HG03558 (cell line): ENCODE results near the gene TLX1.

ENCODE experiments used
- ATAC-seq: cut with Tn5 transposase; IDR thresholded peaks from one replicate; pipeline ENCODE4 v1.9.1; 2021; ENCODE audit warnings: moderate number of reproducible peaks; ENCODE audit not compliant: unreplicated experiment; ENCODE audit errors: extremely low read depth

TLX1 gene

DNA sequence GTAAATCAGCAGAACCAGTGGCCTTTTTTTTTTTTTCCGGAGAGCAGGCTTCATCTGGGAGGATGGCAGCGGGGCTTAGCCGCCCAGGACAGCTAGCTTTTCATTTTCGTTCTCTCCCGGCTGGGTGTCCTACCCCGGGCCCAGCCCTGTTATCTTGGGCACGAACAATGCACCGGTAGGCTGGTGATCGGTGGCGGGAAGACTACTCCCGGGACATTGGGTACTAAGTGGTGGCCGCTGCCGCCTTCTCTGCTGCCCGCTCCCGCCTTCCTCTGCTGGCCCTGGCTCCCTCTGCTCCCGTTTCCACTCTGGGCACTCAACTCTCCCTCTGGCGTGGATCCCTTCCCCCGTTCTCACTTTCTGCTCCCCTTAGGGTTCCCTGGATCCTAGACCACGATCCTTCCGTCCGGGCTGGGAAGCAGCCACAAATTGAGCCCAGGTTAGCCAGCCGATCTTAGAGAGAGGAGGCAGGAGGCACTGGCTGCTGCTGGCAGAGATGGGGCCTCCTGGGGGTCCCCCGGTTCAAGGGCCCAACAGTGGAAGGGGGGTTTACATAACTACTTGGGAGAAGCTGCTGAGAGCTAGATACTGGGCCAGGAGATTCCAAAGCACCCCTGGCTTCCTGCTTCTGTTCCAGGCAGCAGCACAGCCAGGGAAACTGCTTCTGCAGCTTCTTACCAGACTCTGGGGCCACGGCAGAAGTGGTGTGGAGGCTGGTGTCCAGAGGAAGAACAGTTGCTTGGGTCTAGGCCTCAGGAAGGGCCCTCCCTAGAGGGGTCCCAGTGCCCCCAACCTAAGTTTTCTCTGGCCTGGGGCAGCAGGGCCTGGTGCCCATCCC, 1.8 kb downstream of the TLX1 start:
- no peak for ATAC-seq

DNA sequence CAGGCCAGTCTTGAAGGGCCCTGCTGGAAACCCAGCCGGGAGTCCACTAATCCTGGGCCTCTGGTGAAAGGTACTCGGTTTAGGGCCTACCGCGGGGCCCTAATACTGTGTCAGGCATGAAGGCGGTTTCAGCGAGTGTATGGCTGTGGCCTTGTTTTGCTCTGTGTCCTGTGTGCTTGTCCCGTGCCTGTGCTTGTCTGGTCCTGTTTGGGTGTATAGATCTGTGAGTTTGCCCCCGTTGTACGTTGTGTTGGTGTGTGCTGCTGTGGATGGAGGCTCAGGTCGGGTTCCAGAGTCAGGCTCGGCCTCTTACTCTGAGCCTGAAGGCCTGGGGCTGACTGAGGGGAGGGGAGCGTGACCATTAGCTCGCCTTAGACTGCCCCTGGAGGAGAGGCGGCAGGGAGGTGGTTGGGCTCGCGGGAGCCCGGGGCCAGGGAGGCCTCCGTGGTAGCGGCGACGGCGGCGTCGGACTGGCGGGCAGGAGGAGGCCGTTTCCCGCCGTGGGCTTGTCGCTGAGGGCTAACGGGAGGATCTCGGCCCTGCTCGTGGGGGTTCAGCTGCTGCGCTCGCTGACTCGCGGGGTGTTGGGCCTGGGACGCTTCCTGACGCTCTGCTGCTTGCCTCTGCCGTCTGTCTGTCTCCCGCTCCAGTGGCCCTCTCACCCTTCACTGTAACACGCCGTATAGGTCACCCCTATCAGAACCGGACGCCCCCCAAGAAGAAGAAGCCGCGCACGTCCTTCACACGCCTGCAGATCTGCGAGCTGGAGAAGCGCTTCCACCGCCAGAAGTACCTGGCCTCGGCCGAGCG, 2.6 kb downstream of the TLX1 start:
- ATAC-seq: no peak

DNA sequence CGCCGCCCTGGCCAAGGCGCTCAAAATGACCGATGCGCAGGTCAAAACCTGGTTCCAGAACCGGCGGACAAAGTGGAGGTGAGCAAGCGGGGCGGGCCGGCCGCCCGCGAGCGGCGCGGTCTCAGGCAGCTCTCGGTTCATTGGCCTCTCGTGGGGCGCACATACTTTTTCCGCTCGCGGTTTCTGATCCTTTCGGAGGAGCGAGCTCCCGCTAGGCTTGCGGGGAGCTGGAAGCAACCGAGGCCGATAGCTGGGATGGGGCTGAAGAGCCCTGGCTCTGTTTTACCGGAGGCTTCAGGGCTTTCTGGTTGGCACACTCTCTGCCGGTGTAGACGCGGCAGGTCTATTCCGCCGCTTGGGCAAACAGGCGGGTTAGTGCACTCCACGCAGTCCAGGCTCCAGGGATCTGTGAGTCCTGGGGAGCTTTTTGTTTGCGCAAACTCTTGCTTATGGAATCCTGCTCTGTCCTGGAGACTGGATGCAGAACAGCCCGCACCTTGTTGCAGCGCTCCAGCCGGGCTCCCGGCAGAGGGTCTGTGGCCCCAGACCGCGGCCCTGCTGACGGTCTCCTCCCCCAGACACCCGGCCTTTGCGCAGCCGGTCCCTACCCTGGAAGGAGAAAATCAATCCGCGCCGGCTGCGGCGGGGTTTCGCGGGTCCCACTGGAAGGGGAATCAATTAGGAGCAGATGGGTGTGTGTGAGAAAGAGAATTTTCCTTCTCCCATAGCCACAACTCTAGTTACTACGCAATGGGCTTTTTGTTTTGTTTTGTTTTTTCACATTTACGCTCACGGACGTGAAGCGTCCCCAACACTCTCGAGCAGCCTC, 3.4 kb downstream of the TLX1 start:
- no peak for ATAC-seq

DNA sequence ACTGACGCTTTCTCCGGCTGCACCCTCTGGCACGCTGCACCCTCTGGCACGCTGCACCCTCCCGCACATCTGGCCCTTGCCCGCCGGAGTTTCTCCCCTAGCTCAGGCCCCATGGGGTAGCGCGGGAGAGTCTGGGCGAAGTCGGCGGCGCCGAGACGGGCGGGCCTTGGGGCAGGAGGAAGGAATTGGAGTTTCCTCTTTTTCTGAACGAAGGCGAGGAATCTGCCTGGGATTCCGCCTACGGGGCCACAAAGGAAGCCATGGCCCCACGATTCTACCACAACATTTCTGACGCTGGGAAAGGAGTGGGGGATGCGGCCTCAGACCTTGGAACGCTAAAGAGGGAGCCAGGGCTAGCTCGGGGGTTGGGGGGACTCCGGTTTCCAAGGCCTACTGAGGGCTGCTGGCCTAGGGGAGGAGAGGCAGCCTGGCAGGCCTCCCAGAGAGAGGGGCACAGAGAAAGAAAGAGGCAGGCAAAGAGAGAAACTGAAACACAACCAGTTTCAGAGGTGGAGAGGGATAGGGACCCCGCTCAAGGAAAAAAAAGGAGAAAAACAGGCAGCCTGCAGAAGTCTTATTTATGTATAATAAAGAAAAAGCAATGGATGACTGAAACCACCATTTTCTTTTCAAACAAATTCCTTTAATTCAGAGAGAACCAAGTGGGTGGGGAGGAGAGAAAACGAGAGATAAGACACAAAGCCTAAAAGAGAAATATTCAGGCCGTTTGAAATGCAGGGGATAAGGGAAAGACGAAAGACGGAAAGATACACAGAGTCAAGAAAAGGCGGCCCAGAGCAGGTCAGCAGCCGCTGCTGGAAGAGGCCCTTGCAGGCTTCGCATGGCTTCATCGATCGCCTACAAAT, 4.3 kb downstream of the TLX1 start:
- no peak for ATAC-seq

DNA sequence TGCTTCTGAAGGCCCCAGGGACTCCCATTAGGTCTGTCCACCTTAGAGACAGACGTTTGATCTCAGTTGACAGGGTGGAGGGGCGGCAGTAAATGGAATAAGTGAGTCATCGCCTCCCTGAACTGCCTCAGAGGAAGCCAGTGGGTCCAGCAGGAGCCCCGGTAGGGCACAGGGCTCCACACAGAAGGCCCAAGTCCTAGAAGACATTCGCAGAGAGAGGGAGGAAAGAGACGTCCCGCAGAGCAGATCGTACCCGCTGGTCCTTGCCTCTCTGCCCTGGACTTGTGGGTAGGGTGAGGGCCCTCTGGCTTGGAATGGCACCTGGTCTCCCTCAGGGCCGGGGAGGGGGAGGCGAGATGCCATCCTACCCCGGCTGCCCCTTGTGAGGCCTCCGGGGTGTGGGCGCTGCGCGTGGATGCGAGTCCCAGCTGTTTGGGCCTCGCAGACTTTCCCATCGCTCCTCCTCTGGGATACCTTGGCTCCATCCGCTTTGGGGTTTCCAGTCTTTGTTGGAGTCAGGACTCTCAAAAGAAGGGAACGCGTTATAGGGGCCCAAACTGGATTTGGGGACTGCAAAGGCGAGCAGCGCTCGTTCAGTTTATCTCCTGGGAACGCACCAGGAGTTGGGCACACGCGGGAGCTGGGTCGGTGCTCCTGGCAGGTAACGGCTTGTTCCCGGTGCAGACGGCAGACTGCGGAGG, 5.1 kb downstream of the TLX1 start:
- ATAC-seq: no peak

DNA sequence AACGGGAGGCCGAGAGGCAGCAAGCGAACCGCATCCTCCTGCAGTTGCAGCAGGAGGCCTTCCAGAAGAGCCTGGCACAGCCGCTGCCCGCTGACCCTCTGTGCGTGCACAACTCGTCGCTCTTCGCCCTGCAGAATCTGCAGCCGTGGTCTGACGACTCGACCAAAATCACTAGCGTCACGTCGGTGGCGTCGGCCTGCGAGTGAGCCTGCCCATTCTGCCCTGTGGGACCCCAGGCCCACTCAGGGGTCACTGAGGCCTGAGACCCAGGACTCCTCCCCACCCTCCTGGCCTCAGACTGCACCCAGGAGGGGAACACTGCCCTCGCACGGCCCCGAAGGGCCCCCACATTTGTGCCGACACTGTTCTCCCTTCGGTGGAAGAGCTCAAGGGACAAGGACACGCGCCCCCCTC, 5.6 kb downstream of the TLX1 start:
- ATAC-seq: no peak

DNA sequence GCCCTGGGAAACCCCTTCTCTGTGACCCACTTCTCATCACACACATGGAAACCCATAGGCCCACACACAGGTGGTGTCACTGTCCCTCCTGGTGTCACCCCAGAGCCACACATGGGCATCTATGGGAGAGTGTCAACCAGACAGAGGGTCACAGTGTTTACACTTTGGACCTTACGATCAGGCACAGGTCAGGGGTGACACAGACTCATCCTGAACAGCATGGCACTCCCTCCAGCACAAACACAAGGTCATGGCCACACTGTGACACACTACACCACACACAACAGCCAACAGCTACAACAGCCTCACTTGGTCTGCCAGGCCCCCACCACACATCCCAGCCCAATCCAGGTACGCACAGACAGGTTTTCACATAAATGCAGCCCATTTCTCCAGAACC, 6.2 kb downstream of the TLX1 start:
- no peak for ATAC-seq

DNA sequence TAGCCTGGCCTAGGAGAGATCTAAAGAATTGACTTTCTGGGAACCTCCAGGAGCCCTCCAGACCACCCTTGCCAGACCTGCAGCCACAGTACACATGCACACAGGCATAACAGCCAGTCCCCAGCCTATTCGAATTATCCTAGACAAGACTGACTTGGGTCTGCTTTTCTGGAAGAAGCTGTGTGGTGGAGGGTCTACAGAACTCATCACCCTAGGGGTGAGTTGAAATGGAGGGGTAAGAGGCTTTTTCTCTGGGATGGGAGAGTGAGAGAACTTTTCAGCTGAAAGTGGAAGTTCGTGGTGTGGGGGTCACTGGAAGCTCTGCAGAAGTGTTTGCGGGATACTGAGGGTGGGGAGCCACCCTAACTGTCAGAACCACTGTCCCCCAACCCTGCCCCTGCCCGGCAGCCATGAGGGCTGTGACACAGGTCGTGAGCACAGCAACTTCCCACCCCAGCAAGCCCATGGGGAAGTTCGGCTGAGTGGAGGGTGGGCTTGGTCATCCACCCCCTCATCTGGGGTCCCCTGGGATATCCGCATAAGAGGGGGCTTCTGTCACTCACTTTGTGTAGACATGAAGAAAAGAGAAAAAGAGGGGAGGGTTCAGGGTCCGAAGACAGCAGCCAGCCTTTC, 7.8 kb downstream of the TLX1 start:
- ATAC-seq: no peak

DNA sequence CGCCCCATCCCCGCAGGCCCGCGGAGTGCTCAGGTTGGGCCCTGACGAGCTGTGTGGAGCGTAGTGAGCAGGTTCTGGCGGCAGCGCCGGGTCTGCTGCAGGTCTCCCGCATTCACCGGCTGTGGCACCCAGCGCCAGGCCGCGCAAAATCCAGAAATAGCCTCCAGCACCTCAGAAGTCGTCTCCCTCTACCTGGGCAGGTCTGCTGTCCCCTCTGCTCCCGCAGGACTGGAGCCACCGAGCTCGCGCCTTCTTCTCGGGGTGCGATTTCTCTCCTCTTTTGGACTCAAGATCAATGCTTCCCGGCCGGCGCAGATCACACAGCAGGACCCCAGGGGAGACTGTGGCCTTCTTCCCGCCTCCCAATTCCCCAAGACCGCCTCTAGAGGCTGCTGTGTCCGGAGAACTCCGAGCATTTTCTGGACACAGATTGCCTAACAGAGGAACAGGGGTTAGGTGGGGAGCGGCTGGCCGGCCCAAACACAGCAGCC, 8.4 kb downstream of the TLX1 start:
- no peak for ATAC-seq

DNA sequence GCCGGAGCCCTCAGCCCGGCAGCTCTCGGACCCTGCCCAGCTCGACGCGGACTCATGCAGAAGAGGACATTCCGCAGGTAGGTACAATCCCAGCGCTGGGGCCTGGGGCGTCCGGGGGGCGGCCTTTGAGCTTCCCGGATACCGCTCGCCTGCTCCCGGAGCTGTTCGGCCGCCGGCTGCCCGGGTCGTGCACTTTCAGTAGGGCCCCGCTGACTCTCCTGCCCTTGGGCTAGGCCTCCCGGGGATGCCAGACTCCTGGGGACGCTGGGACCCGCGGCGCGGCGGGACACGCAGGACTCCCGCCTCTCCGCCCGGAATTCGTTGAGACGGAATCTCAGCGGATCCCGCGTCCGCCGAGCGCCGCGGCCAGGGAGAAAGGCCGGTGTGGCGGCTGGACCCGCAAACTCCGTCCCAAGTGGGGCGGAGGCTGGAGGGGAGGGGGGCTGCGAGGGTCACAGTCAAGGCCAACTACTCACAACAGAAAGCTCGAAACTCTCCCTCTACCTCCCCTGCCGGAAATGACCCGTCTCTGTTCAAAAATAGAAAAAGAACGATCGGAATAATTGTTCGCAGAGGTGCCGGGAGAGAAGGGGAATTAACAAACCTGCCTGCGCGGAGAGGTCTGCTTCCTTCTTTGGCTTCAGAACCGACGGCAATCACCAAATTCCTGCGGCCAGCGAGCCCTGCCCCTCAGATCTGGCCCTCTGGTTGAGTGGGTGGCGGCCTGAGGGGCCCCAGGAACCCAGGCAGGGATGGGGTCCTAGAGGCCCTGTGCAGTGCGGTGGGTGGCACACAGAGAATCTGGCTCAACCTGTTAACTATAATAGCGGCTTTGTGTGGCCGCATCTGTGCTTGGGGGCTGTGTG, 9.2 kb downstream of the TLX1 start:
- ATAC-seq: no peak

DNA sequence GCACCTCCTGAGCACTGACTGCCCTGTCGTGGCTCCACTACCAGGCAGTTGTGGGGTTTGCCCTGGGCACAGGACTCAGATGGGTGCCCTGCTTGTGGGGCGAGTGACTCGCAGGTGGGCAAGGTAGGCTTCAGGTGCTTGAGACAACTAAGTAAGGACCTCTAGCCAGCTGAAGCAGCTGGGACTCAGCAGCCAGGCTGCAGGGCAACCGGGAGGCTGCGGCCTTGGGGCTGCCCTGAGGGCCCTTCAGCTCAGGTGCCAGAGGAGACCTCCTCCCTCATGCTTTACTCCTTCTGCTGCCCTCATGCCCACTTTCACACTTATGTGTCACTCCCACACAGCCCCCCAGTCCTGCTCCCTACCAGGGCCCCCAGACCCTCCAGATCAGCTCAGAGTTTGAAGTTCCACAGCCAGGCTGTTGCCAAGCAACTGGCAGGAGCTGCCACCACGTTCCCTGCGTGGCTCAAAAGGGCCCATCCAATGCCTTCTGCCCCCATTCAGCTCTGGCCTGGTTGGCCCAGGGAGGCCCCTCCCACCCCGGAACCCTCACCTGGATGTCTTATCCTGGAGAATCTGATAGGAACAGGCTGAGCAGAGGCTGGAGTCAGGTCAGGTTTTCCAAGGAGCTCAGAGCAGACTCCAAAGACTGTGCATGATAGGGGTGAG, 10.0 kb downstream of the TLX1 start:
- ATAC-seq: no peak

DNA sequence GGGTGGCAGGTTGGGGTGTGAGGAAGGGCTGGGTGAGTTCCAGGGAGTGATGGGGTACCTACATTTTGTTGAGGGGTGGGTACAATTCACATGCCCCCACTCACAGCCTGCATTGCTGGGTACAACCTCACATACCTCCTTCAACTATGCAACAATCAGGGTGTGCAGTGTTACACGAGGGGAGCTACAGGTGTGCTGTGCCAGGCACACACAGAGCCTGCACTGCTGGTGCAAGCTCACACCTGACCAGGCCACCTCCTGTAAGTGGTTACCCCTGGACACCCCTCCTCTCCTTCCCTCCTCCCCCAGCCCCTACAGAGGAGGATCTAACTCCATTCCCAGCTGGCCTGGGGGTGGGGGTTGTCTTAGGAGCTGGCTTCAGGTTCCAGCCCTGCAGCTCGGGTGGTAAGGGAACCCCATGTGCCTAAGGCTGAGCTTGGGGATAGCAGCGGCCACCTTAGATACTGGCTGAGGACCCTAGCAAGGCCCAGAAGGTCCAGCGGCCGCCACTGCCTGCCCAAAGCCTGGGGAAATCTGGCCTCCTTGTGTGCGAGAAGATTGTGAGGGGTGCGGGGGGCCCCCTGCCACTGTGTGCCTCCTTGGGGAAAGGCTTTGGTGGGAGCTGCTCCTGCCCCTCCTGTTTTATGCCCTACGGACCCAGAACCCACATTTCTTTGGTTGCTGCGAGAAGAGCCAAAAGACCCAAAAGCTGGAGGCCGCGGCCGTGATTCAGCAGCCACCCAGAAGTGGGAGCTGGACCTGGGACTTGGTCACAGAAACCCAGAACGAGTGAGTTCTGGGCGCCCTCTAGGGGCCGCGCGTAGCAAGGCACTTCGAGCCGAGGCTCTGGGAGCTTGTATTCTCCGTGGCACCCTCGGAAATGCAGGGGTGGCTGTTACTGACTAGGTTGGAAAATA, 10.8 kb downstream of the TLX1 start:
- no peak for ATAC-seq

DNA sequence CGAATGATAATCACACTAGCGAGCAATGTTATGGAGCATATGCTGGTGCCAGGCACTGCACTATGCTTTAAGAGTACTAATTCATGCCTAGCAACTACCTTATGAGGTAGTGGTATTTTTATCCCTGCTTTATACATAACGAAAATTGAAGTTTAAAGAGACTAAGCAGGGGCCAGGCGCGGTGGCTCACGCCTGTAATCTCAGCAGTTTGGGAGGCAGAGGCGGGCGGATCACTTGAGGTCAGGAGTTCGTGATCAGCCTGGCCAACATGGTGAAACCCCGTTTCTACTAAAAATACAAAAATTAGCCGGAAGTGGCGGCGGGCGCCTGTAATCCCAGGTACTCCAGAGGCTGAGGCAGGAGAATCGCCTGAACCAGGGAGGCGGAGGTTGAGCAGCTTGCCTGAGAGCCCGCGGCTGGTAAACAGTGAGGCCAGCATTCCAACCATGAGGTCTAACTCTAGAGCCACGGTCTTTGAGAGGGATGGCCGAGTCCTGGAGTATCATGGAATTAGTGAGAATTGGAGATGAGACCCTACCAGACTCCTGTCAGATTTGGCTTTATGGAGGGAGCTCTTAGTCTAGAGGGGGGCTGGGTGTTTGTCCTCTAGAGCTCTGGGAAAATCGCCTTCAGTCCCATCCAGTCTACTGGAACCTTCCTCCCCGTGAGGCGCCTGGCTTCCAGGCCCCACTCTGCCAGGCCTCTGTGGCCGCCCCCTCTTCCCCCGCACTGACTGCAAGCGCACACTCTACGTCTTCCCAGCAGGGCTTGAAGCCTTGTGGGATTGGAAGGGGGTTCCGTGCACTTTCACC, 11.6 kb downstream of the TLX1 start:
- no peak for ATAC-seq

DNA sequence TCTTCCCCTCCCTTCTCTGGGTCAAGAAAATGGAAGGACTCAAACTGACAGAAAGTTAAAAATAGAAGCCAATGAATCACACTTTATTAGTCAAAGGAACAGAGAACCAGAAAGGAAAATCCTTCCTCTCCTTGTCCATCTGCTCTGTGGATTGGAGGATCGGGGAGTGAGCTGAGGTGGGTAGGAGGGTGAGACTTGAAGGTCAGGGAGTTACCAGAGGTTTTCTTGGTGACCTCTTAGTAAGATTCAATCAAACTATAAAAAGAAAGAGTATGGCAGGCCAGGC, 12.2 kb downstream of the TLX1 start:
- no peak for ATAC-seq

DNA sequence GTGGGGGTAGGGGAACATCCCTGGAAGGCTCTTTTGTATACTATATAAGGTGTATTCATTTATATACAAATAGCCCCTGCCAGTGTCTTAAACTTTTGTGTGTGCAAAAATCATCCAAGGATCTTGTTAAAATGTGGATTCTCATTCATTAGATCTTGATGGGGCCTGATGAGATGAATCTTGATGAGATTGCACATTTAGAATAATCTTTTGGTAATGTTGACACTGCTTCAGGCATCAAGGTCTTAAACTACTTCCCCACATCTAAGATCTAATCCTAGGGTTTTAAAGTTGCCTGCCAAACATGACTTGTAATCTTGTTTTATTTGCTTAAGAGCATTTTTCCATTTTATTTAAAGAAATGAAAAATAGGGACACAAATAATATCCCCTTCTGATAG, 13.0 kb downstream of the TLX1 start:
- no peak for ATAC-seq

DNA sequence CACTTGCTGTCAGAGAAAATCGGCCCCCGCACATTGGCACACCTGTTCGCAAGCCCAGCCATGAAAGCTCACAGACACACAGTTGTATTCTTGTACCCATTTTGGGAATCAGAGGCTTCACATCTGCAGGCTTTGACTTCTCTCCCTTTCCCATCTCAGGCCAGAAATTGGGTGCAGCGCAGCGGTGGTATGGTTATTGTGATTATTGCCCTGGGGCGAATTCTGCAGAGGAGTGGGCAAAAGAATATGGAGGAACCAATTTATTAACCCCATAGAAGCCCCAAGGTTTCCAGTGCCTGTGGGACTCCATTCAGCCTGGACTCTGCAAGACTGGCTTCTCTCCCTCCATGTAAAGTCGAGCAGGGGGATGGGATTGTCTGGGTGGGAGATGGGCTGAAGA, 14.0 kb downstream of the TLX1 start:
- no peak for ATAC-seq
